Right lung (tissue), 5 donors: Measurements from ENCODE around the gene NHLH1. TPM values are rescaled to one million over a fixed set of nuclear protein-coding genes. Genes with fewer than 3 reads are reported as not detected.

ENCODE experiments used
- DNase-seq, 2 donors: peaks; one replicate each; pipeline ENCODE4 v3.0.0-alpha.2; 2013
- polyA plus RNA-seq, 5 donors: library from polyadenylated mRNA; unstranded; fragments of 120-200 nt; gene quantifications; one replicate each; pipeline versions ENCODE4 v1.2.1 to v1.2.3, GENCODE V29; 2013; ENCODE audit warnings: inconsistent platforms in 1 of 5, low replicate concordance in 1 of 5; ENCODE audit not compliant: insufficient read length in 5 of 5, insufficient read depth in 1 of 5

NHLH1 gene
- polyA plus RNA-seq, 5 donors, result 0.13 to 0.37 (median 0.18) TPM

GRCh38 chr1:160411271-160412027, 44.6 kb downstream of the NHLH1 start:
- no peak for DNase-seq

GRCh38 chr1:160412028-160412362, 45.1 kb downstream of the NHLH1 start:
- no peak for DNase-seq

GRCh38 chr1:160413716-160414115, 46.8 kb downstream of the NHLH1 start:
- DNase-seq, result no peak

GRCh38 chr1:160414881-160415280, 48.0 kb downstream of the NHLH1 start:
- no peak for DNase-seq

GRCh38 chr1:160415696-160416290, 48.9 kb downstream of the NHLH1 start:
- DNase-seq, result no peak

- no peak for DNase-seq
Observed at GRCh38 chr1:160416369-160416768, 49.5 kb downstream of the NHLH1 start.

GRCh38 chr1:160418483-160418882, 51.6 kb downstream of the NHLH1 start:
- no peak for DNase-seq

GRCh38 chr1:160419150-160419837, 52.4 kb downstream of the NHLH1 start:
- no peak for DNase-seq

- no peak for DNase-seq
Observed at GRCh38 chr1:160419838-160420169, 52.9 kb downstream of the NHLH1 start.

GRCh38 chr1:160420881-160421842, 54.3 kb downstream of the NHLH1 start:
- no peak for DNase-seq

- DNase-seq, result no peak
Observed at GRCh38 chr1:160421881-160422280, 55.0 kb downstream of the NHLH1 start.

Other genes starting within 250 kb of the NHLH1 start
- under 1 TPM in 4 of 5 donors, not detected in 1; 0.15 to 0.24 (median 0.22) TPM for gene ATP1A4, start 215.5 kb upstream of the NHLH1 start, polyA plus RNA-seq
- gene CASQ1, start 176.5 kb upstream of the NHLH1 start, polyA plus RNA-seq, result 10 to 100 TPM in 1 of 5 donors, 1 to 10 TPM in 1, under 1 TPM in 3; 0.31 to 33.0 (median 0.59) TPM
- 100 to 1,000 TPM; 137 to 160 (median 145) TPM for gene PEA15, start 161.7 kb upstream of the NHLH1 start, polyA plus RNA-seq
- gene DCAF8, start 104.5 kb upstream of the NHLH1 start, polyA plus RNA-seq, result 100 to 1,000 TPM; 159 to 252 (median 210) TPM
- 10 to 100 TPM; 64.8 to 81.5 (median 70.9) TPM for gene PEX19, start 81.9 kb upstream of the NHLH1 start, polyA plus RNA-seq
- gene COPA, start 23.8 kb upstream of the NHLH1 start, polyA plus RNA-seq, result 100 to 1,000 TPM; 152 to 164 (median 160) TPM
- 100 to 1,000 TPM in 4 of 5 donors, 10 to 100 TPM in 1; 97.9 to 125 (median 120) TPM for gene NCSTN, start 23.7 kb upstream of the NHLH1 start, polyA plus RNA-seq
- 10 to 100 TPM; 32.6 to 45.3 (median 37.2) TPM for gene VANGL2, start 33.5 kb downstream of the NHLH1 start, polyA plus RNA-seq
- under 1 TPM; 0.24 to 0.85 (median 0.63) TPM for gene SLAMF6, start 156.2 kb downstream of the NHLH1 start, polyA plus RNA-seq
- 1 to 10 TPM; 1.2 to 3.2 (median 2.4) TPM for gene CD84, start 212.4 kb downstream of the NHLH1 start, polyA plus RNA-seq